GM21360 (cell line): ENCODE results near the gene RBP3.

ENCODE experiments used
- ATAC-seq: cut with Tn5 transposase; IDR thresholded peaks from one replicate; pipeline ENCODE4 v1.9.1; 2021; ENCODE audit warnings: mild to moderate bottlenecking, moderate library complexity; ENCODE audit not compliant: unreplicated experiment

The RBP3 gene

GRCh38 chr10:47388879-47389278 is 40.7 kb downstream of the RBP3 start:
- no peak for ATAC-seq

GRCh38 chr10:47389619-47390018 is 41.5 kb downstream of the RBP3 start:
- ATAC-seq, result no peak

- ATAC-seq, result no peak
Measured at GRCh38 chr10:47396311-47396717, 48.2 kb downstream of the RBP3 start.

- ATAC-seq, result no peak
Measured at GRCh38 chr10:47397256-47397655, 49.1 kb downstream of the RBP3 start.

- no peak for ATAC-seq
Measured at GRCh38 chr10:47400251-47400650, 52.1 kb downstream of the RBP3 start.

GRCh38 chr10:47400786-47401185 is 52.6 kb downstream of the RBP3 start:
- ATAC-seq, result no peak

GRCh38 chr10:47401210-47401609 is 53.0 kb downstream of the RBP3 start:
- ATAC-seq, result no peak

- no peak for ATAC-seq
Measured at GRCh38 chr10:47401874-47402640, 53.9 kb downstream of the RBP3 start.

GRCh38 chr10:47402641-47403301 is 54.6 kb downstream of the RBP3 start:
- ATAC-seq, result no peak

- ATAC-seq, result no peak
Measured at GRCh38 chr10:47403446-47404318, 55.5 kb downstream of the RBP3 start.

- no peak for ATAC-seq
Measured at GRCh38 chr10:47404446-47404845, 56.3 kb downstream of the RBP3 start.

GRCh38 chr10:47404937-47405336 is 56.8 kb downstream of the RBP3 start:
- ATAC-seq, result no peak

GRCh38 chr10:47405857-47406547 is 57.8 kb downstream of the RBP3 start:
- ATAC-seq, result no peak

GRCh38 chr10:47406548-47406869 is 58.3 kb downstream of the RBP3 start:
- no peak for ATAC-seq

- ATAC-seq, result no peak
Measured at GRCh38 chr10:47406870-47407691, 58.9 kb downstream of the RBP3 start.
